ENCODE results near the gene TRIM44.
"Not testable (repeated sequence)": the region's sequence is repeated elsewhere in the genome, so short reads cannot be mapped to it uniquely, and the experiment has no call there.

TRIM44 gene

DNA sequence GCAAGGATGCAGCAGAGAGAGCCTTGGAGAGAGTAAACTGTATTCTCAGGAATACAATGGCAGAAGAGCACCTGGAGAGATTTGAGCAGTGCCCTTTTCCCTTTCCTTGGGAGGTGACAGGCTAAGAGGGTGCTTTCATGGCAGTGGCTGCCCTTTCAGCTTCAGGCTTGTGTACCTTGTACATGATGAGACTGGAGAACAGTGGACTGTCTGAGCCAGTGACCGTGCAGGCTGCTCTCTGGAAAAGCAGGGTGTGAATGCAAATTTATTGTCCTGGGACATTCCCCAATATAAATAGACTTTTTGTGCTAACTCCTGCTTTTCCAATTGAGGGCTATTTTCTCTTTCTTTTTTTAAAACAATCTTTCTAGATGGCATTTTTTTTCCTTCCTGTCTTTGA, 99.3 kb downstream of the TRIM44 start:
- DNase-seq: no peak

DNA sequence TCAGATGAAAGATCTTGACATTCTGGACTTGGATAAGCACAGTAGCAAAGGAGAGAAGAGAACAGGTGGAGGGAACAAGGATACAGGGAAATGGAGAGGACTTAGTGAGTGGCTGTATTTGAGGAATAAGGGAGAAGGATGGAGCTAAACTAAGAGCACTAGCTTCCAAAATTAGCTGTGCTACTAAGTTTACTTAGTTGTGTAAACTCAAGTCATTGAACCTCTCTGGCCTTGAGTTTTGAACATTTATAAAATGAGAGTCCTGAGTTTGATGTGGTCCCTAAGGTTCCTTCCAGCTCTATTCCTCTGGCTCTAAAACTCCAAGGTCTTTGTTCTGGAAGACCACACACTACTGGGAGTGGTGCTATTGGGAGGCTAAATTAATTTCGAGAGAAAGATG, 100.7 kb downstream of the TRIM44 start:
- DNase-seq: no peak

DNA sequence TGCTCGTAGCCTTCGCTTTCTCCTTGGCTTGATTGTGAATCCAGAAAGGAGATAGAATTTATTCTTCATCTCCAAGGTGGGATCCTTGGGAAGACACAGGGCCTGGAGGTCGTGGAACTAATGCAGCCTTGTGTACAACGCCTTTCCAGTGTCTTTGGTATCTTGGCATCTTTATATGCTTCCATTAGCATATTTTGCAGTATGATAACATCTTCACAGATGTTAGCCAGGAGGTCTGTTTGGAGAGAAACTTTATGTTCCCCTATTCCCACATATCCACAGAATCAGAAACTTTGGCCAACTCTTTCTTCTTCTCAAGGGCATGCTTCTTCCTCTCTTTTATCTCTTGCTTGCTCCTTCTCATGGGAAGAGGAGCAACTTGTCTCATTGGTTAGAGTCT, 101.2 kb downstream of the TRIM44 start:
- no peak for DNase-seq

DNA sequence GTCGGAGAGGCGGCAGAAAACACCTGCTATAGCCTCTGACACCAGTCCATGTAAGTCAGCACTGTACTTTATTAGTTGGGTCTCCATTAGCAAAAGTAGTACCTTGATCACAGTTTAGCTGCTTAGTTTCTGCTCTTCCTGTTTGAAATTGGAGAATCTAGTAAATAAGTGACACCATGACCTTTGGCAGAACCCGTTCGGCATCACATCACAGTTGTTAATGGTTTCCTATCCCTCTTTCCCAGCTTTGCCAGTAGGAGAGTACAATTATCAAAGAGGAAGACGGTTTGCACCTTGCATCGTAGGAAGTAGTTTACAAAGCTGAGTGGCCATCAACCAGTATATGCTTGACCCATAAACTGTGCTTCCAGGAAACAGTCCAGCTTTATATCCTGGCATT, 101.8 kb downstream of the TRIM44 start:
- DNase-seq: no peak

DNA sequence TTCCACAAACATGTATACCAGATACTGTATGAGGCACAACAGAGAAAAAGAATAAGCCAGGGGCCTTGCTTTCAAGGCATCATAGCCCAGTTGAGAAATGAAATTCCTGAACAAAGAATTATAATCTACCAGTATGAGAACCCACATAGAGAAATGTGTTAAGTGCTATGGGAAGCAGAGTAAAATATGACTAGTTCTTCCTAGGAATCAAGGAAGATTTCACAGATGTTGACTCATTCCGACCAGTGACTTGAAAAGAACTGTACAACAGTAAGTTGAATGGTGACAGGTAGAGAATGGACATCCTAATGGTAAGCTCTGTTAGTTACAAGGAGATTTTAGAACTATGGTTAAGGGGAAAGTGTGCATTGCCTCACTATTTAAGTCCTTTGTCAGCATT, 102.6 kb downstream of the TRIM44 start:
- DNase-seq: no peak

DNA sequence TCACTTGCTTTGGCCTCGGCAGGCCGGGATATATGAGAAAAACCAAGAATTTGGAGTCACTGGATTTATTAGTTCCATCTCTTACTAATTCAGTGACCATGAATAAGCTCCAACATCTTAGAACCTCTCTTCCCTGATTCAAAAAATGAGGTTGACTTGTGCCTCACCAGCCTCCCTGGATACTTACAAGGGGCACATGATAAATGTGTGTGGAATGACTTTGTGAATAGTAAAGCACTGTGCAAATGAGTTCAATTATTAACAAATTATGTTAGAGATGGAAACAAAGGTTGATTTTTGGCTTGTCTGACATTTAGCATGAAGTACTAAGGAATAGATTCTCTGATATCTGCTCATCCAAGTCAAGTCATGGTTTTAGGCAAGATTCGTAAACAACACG, 104.1 kb downstream of the TRIM44 start:
- DNase-seq: no peak

DNA sequence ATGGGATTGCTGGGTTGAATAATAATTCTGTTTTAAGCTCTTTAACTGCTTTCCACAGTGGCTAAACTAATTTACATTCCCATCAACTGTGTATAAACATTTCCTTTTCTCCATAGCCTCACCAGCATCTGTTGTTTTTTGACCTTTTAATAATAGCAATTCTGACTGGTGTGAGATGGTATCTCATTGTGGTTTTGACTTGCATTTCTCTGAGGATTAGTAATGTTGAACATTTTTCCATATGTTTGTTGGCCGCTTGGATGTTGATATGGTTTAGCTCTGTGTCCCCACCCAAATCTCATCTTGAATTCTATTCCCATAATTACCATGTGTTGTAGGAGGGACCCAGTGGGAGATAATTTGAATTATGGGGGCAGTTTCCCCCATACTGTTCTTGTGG, 107.8 kb downstream of the TRIM44 start:
- DNase-seq: not testable (repeated sequence)

DNA sequence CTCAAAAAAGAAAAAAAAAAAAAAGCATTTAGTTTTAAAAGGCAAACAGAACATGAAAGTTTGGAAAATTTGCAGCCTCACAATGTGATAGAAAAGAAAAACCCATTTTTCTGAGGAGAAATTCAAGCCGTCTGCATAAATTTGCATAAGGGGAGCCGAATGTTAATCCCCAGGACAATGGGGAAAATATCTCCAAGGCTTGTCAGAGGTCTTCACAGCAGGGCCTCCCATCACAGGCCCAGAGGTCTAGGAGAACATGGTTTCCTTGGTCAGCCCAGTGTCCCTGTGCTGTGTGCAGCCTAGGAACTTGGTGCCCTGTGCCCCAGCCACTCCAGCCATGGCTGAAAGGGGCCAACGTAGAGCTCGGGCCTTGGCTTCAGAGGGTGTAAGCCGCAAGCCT, 109.1 kb downstream of the TRIM44 start:
- no peak for DNase-seq

DNA sequence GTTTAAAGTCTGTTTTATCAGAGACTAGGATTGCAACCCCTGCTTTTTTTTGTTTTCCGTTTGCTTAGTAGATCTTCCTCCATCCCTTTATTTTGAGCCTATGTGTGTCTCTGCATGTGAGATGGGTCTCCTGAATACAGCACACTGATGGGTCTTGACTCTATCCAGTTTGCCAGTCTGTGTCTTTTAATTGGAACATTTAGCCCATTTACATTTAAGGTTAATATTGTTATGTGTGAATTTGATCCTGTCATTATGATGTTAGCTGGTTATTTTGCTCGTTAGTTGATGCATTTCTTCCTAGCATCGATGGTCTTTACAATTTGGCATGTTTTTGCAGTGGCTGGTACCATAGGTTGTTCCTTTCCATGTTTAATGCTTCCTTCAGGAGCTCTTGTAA, 114.7 kb downstream of the TRIM44 start:
- not testable (repeated sequence) for DNase-seq

DNA sequence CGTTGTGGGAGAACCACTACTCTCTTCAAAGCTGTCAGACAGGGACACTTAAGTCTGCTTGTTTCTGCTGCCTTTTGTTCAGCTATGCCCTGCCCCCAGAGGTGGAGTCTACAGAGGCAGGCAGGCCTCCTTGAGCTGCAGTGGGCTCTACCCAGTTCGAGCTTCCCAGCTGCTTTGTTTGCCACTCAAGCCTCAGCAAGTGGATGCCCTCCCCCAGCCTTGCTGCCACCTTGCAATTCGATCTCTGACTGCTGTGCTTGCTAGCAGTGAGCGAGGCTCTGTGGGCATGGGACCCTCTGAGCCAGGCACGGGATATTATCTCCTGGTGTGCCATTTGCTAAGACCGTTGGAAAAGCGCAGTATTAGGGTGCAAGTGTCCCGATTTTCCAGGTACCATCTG, 116.4 kb downstream of the TRIM44 start:
- DNase-seq: not testable (repeated sequence)

DNA sequence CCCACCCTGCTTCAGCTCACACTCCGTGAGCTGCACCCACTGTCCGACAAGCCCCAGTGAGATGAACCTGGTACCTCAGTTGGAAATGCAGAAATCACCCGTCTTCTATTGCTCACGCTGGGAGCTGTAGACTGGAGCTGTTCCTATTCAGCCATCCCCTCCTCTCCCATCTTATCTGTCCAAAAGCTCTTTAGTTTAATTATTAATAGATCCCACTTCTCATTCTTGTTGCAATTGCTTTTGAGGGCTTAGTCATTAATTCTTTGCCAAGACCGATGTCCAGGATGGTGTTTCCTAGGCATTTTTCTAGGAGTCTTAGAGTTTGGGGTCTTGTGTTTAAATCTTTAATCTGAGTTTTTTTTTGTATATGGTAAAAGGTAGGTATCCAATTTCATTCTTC, 116.8 kb downstream of the TRIM44 start:
- DNase-seq: no peak

DNA sequence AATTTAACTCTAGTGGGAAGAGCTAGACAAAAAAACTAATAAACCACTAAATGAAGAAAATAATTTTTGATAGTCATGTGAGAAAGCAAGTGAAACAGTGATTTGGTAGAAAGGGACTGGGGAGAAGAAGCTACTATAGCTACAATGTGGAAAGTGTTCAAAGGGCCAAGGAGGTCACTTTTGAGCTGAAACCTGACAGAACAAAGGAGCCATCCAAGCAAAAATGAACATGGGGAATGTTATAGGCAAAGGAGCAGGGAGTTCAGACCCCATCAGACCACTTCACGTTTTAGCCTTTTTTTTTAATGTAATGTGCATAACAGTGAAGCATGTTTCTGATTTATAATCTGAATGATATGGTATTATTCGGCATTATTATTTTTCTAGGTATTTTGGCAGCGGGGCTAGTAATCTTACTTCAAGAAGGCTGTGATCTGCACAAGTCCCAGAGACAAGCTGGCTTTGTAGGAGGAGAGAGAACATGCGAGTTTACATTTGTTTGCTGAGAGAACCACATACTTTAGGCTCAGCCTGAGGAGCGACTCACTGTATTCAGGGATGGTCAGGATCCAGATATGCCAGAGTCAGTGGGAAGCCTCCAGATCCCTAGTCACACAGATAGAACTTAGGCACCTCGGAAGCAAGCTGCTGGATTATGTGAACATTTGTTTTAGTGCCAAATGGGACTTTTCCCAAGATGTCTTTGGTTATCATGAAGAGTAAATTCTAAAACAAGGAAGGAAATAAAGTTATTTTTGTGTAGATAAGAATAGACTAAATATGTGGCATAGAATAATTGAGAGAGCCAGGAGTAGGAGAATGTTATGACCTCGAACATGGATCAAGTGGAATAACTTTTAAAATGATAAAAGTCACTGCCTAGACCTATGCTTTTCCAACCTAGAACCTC, 118.6 kb downstream of the TRIM44 start:
- no peak for DNase-seq

DNA sequence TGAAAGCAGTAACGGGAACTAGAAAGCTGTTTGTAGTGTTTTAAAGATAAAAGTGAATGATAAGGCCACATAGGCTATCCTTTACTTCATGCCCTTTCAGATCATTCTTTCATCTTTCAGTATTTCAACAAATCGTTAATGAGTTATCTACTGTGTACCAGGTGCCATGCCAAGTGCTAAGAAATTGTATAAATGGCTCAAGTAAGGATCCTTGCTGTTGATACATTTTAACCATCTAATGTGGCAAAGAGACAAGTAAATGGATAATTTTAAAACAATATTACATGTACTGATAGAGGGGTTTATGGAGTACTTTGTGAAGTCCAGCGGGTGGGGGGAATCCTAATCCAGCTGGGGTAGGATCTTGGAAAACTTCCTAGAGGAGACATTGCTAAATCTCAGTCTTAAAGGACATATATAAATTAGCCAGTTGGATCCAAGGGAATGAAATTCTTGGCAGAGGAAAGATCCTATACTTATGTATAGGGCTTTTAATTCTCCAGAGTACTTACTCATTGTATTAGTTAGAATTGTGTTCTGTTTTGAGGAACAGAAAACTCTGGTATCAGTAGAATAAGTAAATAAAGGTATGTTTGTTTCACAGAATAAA, 119.4 kb downstream of the TRIM44 start:
- DNase-seq: no peak

DNA sequence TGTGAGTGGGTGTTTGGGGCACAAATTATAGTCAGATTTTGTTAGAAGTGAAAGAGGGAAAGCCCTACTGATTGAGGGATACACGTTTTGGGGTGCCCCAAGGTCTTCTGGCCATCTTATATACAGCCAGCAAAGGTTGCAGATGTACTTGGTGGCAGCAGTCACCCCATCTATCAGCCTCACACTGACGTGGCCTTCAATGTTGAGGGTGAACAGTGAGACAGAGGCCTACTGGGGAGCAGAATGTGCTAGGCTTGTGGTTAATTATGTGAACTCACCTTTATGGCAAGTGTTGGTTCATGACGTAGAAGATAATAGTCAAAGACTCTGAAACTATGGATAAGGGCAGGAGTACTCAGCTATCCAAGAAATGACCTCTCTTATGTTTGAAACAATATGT, 121.2 kb downstream of the TRIM44 start:
- DNase-seq: no peak

DNA sequence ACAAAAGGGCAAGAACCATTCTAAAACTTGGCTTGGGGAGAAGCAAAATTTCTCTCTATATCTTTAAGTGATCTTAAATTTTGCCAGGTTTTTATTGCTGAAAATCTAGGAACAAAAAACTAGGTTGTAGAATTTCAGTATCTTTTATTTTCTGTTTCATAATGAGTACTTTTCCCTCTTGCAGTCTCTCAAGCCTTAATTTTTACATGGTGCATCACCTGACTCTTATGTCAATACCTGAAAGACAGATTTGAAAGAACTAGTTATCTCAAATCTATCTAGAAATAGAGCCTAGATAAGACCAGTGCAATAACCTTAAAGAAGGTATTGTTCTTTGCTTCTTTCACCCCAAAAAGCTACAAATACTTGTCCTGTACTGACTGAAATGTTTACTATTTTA, 122.1 kb downstream of the TRIM44 start:
- no peak for DNase-seq

DNA sequence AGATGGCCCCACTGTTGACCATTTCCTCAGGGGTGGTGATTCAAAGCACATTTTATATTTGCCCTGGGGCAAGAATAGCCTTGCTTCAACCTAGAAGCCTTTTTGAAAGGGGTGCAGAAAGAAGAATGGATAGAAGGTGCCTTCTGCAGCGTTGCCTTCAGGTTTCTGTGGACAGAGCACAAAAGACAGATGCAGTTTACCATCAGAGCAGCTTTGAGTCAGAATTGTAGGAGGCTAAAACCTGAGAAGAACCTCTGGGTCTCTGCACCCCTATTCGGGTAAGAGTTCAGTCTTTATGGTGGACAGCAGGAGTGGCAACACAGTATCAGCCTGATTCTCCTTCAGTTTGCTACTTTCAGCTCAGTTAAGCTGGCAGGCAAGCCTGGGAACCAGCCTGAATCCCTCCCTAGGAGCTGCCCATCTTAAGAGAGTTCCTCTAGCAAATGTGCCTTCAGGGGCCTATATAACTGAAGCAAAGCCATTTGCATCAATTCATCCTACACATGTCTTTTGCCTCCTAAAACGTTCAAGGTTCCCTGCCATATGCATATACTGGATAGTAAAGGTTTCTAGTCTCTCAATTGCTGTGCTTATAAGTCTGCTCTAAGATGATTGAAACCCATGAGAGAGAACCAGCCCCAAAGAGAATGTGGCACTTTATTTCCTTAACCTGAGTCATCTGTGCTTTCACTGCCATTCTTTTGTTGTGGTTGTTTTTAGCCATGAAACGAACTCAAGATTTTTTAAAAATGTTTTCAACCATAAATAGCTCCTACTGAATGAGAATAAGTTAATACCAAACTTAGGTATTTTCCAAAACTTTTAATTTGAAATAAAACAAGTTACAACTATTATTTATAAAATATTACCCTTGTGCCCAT, 123.0 kb downstream of the TRIM44 start:
- no peak for DNase-seq

DNA sequence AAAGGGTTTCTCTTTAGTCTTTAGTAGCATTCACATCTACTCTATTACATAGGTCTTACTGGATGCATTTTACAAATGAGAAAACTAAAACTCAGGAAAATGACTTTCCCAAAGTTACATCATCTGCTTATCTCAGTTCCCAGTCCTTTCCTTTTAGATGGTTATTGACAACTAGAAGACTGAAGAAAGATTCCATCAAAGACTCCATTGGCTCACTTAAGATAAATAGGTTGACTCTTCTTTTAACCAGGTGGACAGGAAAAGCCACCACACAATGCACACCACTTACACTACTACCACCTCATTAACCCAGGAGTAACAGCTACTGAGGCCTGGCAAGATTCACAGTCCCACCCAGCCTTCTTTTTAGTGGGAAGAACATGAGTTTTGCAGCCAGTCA, 123.6 kb downstream of the TRIM44 start:
- no peak for DNase-seq

DNA sequence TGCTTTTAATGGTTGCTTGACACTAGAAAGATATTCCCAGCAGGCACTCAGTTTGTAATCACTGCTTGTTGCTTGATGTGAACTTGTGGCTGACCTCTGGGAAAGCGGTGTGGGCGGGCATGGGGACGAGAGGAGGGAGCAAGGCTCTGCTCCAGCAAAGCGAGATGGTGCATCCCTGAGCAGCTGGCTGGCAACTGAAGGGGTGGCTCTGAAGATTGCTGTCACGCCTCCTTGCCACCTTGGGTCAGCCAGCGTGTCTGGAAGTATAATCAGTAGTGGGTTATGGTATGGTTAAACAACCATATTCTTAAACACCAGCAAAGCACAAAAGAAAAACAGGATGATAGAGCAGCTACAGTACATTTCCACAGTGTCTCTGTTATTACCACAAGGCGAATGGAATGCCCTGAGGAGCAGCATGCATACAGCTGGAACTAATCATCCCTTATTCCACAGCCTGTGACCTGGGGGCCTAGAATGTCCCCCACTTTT, 124.5 kb downstream of the TRIM44 start:
- DNase-seq: no peak

DNA sequence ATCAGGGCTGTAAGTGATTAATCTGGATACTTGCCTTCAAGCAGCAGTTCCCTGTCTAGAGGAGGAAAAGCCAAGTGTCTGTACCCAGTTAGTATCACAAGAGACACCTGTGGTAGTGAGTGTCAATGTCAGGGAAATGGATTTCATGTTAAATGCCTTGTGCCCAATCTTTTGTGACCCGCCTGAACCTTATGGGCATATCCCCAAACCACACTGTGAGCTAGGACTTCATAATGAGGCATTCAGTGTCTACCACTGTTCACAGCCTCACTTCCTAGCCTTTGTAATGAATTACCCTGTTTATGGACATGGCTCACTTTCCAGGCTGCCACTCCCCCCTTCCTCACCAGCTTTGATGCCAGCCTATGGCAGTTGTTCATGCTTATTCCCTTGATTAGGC, 125.1 kb downstream of the TRIM44 start:
- no peak for DNase-seq

DNA sequence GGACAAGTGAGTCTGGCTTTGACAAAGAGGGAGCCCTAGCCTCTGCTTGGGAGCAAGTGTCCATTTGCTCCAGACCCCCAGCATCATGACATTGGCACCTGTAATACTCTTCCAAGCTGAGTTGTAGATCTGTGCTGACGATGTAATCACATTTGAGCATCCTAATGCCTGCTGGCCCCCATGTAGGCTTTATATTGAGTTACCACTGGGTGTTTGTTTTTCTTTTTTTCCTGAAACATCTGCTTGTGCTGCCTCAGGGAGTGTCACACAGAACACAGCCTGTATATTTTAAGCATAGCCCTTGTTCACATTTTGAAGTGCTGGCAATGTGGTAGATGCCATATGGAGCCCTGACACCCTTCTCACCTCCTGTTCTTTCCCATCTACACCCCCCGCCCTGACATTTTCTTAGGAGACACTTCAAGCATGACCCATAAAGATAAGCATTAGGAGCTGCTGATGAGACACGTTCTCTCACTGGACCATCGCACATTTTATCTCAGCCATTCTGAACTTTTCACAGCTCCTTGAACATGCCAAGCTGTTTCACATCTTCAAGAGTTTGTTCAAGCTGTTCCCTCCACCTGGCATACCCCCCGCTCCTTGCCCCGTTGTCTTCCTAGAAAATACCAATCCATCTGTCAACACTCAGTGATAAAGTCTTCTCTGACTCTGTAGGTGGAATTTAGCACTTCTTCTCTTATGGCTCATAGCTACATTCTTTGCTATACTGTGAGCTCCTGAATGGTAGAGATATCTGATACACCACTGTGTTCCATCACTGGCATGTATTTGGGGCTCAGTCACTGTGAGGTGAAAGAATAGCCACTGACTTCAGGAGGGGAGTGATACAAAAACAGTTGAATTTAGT, 128.7 kb downstream of the TRIM44 start:
- no peak for DNase-seq

DNA sequence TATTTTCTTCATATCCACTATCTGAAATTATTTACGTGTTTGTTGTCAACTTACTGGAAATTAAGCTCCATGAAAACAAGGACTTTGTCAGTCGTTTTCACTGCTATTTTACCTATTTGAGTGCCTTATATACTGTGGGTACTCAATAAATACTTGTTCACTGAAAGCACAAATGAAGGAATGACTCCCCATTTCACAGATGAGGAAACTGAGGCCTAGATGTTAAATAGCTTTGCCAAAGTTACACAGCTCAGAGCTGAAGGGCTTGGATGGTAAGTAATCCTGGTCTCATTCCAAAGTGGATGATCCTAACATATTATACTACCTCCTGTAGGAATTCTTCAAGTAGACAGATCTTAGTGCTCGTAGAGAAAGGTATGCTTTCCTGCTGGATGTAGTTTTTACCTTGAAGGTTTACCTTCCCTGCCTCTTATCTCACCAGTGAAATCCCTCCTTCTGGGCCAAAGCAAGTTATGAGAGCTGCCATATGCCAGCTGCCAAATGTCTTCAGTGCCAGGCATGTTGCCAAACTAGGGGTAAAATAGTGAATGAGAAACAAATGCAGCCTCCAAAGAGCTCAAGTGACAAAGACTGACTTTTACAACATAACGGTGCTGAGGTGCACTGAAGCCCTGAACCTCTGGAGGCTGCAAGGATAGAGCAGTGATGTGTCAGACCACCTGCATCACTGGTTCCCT, 129.7 kb downstream of the TRIM44 start:
- no peak for DNase-seq

DNA sequence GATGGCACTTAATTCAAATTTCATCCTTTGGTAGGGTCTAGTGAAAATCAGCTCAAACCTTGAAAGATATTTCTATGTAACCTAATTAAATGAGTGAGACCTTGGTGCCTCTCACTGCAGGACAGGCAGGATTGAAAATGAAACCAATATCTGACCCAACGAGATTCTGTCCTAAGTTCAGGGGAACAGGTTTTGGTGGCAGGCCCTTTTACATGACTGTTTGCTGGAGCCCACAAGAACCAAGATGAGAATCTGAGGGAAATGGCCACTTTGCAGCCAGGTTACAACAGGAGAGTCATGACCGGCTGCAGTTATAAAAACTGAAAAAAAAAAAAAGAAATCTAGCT, 130.2 kb downstream of the TRIM44 start:
- no peak for DNase-seq
